ENCODE results near the gene AKAP4.

AKAP4 gene

GRCh38 chrX:50200907-50201306 is at the start of gene AKAP4:
TSS of gene AKAP4 (minus strand) at chrX:50201007. CDS start at chrX:50200889, 118 bp downstream.
- no peak for DNase-seq

- DNase-seq, result no peak
Measured at GRCh38 chrX:50211510-50211909, 10.7 kb upstream of the AKAP4 start.

GRCh38 chrX:50206753-50207152 is 5.9 kb upstream of the AKAP4 start:
- DNase-seq, result no peak

GRCh38 chrX:50204364-50204899 is 3.6 kb upstream of the AKAP4 start, which contains the start of gene CCNB3:
TSS of gene CCNB3 (plus strand) at chrX:50204765. CDS start at chrX:50285164, 80,399 bp downstream.
- no peak for DNase-seq

- DNase-seq, result no peak
Measured at GRCh38 chrX:50202539-50202938, 1.7 kb upstream of the AKAP4 start.

GRCh38 chrX:50198348-50198747 is 2.5 kb downstream of the AKAP4 start:
- no peak for DNase-seq

GRCh38 chrX:50188859-50189600 is 11.8 kb downstream of the AKAP4 start:
- no peak for DNase-seq

GRCh38 chrX:50183891-50184290 is 16.9 kb downstream of the AKAP4 start:
- no peak for DNase-seq

- DNase-seq, result no peak
Measured at GRCh38 chrX:50180073-50180940, 20.5 kb downstream of the AKAP4 start.

- DNase-seq, result no peak
Measured at GRCh38 chrX:50169717-50170116, 31.1 kb downstream of the AKAP4 start.

GRCh38 chrX:50168241-50168687 is 32.5 kb downstream of the AKAP4 start:
- no peak for DNase-seq

GRCh38 chrX:50167366-50167765 is 33.4 kb downstream of the AKAP4 start:
- no peak for DNase-seq

GRCh38 chrX:50165727-50166126 is 35.1 kb downstream of the AKAP4 start:
- DNase-seq, result no peak

- no peak for DNase-seq
Measured at GRCh38 chrX:50161127-50161526, 39.7 kb downstream of the AKAP4 start.

- DNase-seq, result no peak
Measured at GRCh38 chrX:50158593-50158992, 42.2 kb downstream of the AKAP4 start.

GRCh38 chrX:50157545-50158135 is 43.2 kb downstream of the AKAP4 start:
- no peak for DNase-seq

GRCh38 chrX:50154429-50154828 is 46.4 kb downstream of the AKAP4 start:
- DNase-seq, result no peak

- no peak for DNase-seq
Measured at GRCh38 chrX:50152456-50152855, 48.4 kb downstream of the AKAP4 start.

GRCh38 chrX:50147972-50148371 is 52.8 kb downstream of the AKAP4 start:
- DNase-seq, result no peak
